ENCODE data around the gene PTK6.
"Not testable (repeated sequence)": the region's sequence is repeated elsewhere in the genome, so short reads cannot be mapped to it uniquely, and the experiment has no call there.

Gene PTK6

DNA sequence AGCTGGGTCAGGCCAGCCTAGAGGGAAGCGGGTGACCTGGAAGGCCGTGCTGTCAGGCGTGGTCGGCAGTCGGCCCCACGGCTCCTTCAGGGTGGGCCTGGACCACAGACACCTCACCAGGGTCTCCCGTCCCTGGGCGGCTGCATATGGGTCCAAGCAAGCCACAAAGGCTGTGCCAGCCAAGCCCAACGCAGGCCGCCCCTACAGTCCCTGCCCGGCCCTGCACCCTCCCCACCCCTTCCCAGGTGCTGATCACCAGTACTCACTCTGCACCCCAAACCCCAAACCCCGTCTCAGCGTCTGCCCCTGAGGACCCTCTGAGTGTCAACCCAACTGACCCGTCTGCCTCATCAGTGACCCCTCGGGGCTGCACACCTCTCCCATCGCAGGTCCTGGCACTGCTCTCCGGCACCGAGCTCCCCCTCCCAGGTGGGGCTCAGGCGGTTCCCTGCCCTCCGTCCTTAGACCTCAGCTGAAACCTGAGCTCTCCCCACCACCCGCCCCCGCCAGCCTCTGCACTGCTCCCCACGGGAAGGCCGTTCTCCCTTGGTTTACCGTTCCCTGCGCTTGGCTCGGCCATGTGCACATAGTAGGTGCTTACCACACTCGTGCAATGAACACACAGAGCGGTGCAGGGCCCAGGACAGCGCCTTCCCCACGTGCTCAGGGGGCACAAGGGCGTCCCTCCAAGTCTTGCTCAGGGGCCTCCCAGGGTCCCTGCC, 18.1 kb downstream of the PTK6 start:
- TF ChIP-seq, protein P1, sequence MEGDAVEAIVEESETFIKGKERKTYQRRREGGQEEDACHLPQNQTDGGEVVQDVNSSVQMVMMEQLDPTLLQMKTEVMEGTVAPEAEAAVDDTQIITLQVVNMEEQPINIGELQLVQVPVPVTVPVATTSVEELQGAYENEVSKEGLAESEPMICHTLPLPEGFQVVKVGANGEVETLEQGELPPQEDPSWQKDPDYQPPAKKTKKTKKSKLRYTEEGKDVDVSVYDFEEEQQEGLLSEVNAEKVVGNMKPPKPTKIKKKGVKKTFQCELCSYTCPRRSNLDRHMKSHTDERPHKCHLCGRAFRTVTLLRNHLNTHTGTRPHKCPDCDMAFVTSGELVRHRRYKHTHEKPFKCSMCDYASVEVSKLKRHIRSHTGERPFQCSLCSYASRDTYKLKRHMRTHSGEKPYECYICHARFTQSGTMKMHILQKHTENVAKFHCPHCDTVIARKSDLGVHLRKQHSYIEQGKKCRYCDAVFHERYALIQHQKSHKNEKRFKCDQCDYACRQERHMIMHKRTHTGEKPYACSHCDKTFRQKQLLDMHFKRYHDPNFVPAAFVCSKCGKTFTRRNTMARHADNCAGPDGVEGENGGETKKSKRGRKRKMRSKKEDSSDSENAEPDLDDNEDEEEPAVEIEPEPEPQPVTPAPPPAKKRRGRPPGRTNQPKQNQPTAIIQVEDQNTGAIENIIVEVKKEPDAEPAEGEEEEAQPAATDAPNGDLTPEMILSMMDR (IDR thresholded peaks at IDR 0.05; ENCODE audit: borderline replicate concordance, control extremely low read depth, extremely low read depth, insufficient read depth, missing control alignments), result no peak
- no peak for DNase-seq (ENCODE audit: low spot score)
- in situ Hi-C loops (cut with MboI; ENCODE audit: low sequenced_read_pairs, unreplicated experiment), result no loop called here

DNA sequence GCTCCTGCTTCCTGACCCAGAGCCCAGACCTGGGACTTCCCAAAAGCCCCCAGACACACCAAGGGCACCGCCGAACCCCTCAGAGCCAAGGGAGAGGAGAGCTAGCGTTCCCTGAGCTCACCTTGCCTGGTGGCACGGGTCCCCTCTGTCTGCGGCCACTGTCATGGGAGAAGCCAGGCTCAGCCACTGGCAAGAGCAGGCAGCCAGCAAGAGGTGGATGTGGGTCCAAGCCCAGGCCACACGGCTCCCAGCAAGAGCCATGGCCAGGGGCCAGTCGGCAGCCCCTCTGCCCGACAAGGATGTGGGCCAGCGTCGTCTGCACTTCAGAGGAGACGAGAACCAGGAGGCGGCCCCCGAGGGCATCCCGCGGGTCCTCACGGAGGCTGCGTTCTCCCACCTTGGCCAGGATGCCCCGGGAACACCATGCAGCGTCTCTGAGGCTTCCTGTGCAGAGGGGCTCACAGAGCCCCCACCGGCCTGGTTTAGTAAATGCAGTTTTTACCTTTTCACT, 18.8 kb downstream of the PTK6 start:
- TF ChIP-seq, protein P1 (IDR thresholded peaks at IDR 0.05; ENCODE audit: borderline replicate concordance, control extremely low read depth, extremely low read depth, insufficient read depth, missing control alignments), result no peak
- in situ Hi-C loops (cut with MboI; ENCODE audit: low sequenced_read_pairs, unreplicated experiment), result no loop called here
- no peak for DNase-seq (ENCODE audit: low spot score)

- in situ Hi-C loops (cut with MboI; ENCODE audit: low sequenced_read_pairs, unreplicated experiment), result no loop called here
These were observed 19.5 kb downstream of the PTK6 start for GRCh38 chr20:63517376-63518309.

DNA sequence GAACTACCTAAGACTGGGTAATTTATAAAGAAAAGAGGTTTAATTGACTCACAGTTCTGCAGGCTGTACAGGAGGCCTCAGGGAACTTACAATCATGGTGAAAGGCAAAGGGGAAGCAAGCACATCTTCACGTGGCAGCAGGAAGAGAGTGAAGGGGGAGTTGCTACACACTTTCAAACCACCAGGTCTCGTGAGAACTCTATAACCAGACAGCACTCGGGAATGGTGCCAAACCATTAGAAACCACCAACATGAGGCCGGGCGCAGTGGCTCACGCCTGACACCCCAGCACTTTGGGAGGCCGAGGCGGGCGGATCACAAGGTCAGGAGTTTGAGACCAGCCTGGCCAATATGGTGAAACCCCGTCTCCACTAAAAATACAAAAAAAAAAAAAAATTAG, 22.7 kb downstream of the PTK6 start:
- in situ Hi-C loops (cut with MboI; ENCODE audit: low sequenced_read_pairs, unreplicated experiment), result not testable (repeated sequence)

More at GRCh38 chr20:63517376-63518309, 19.5 kb downstream of the PTK6 start:
- no peak for DNase-seq (ENCODE audit: low spot score)
- TF ChIP-seq, protein P1 (IDR thresholded peaks at IDR 0.05; ENCODE audit: borderline replicate concordance, control extremely low read depth, extremely low read depth, insufficient read depth, missing control alignments), result no peak

GRCh38 chr20:63513207-63513606, 24.0 kb downstream of the PTK6 start:
- in situ Hi-C loops (cut with MboI; ENCODE audit: low sequenced_read_pairs, unreplicated experiment), result no loop called here

More for the DNA sequence above, 22.7 kb downstream of the PTK6 start:
- DNase-seq (ENCODE audit: low spot score), result not testable (repeated sequence)

DNA sequence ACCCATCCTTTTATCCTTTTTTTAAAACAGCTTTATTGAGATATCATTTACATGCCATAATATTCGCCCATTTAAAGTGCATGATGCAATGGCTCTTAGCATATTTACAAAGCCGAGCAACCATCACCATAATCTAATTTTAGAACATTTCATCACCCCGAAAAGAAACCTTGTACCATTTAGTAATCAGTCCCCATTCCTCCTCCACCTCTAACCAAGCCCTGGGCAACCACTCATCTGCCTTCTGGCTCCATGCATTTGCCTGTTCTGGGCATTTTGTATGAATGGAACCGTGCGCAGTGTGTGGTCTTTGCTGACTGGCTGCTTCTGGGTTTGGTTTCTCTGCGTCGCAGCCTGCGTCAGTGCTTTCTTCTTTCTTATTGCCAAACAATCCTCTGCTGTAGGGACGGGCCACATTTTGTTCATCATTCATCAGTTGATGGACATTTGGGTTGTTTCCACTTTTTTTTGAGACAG, 28.1 kb downstream of the PTK6 start:
- TF ChIP-seq, protein P1 (IDR thresholded peaks at IDR 0.05; ENCODE audit: borderline replicate concordance, control extremely low read depth, extremely low read depth, insufficient read depth, missing control alignments), result no peak
- no peak for DNase-seq (ENCODE audit: low spot score)
- in situ Hi-C loops (cut with MboI; ENCODE audit: low sequenced_read_pairs, unreplicated experiment), result no loop called here

More at GRCh38 chr20:63513207-63513606, 24.0 kb downstream of the PTK6 start:
- TF ChIP-seq, protein P1 (IDR thresholded peaks at IDR 0.05; ENCODE audit: borderline replicate concordance, control extremely low read depth, extremely low read depth, insufficient read depth, missing control alignments), result no peak
- DNase-seq (ENCODE audit: low spot score), result no peak
